Subcutaneous abdominal adipose tissue (tissue), 5 donors: ENCODE results near the gene ABCC3.
"Not testable (repeated sequence)": the region's sequence is repeated elsewhere in the genome, so short reads cannot be mapped to it uniquely, and the experiment has no call there.

Experiments used
- H3K27ac ChIP-seq: one replicate; pipeline ENCODE4 v1.7.0; 2013; ENCODE audit warnings: low read depth, mild to moderate bottlenecking, inconsistent platforms, low read length, moderate library complexity
- H3K27me3 ChIP-seq, 5 donors: one replicate each; pipeline ENCODE4 v1.7.0; 2013; ENCODE audit warnings: low read length in 5 of 5, inconsistent platforms in 1 of 5; ENCODE audit not compliant: control insufficient read depth in 5 of 5, insufficient read depth in 4 of 5
- H3K36me3 ChIP-seq, 5 donors: one replicate each; pipeline ENCODE4 v1.7.0; 2013; ENCODE audit warnings: low read length in 5 of 5; ENCODE audit not compliant: control insufficient read depth in 5 of 5, insufficient read depth in 5 of 5
- H3K4me1 ChIP-seq, 5 donors: one replicate each; pipeline ENCODE4 v1.7.0; 2013; ENCODE audit warnings: low read length in 5 of 5, mild to moderate bottlenecking in 3 of 5, moderate library complexity in 1 of 5; ENCODE audit not compliant: control insufficient read depth in 5 of 5, insufficient read depth in 5 of 5
- H3K4me3 ChIP-seq, 5 donors: one replicate each; pipeline ENCODE4 v1.7.0; 2013; ENCODE audit warnings: low read length in 5 of 5, low read depth in 1 of 5
- H3K9ac ChIP-seq, 5 donors: one replicate each; pipeline ENCODE4 v1.7.0; 2013; ENCODE audit warnings: low read length in 5 of 5, mild to moderate bottlenecking in 4 of 5, moderate library complexity in 3 of 5
- H3K9me3 ChIP-seq, 5 donors: one replicate each; pipeline ENCODE4 v1.7.0; 2013; ENCODE audit warnings: low read length in 5 of 5; ENCODE audit not compliant: control insufficient read depth in 5 of 5
- donor health status: healthy.
- donor health status: healthy.
- donor health status: healthy.
- donor health status: healthy.
- donor health status: healthy.

The ABCC3 gene

DNA sequence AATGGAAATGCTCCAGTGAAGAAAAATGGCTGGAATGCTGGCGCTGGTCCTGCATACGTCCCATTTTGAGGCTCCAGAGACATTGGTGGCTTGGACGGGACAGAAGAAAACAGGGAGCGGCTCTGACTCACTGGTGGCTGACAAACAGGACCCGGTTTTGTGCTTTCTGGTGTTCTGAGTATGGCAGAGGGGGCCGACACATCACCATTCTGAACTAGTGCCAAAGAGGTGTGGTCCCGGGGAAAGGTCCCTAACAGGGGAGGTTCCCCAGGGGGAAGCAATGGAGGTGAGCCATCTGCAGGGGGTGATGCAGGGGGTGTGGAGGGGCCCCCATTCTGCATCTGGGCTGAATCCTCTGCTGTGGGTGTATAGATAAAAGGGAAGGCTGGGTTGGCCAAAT is 64.7 kb downstream of the ABCC3 start:
- H3K4me3 ChIP-seq: no peak overlapping the region
- H3K9me3 ChIP-seq: no peaks in the 10 kb centered on the region
- no peak overlapping the region for H3K9ac ChIP-seq
- no peak overlapping the region for H3K27ac ChIP-seq
- peaks cover 0 to 13% (median 12%) of the 10 kb centered on the region in 5 donors for H3K4me1 ChIP-seq
- H3K27me3 ChIP-seq: no peaks in the 10 kb centered on the region
- peaks cover 33 to 72% (median 62%) of the 10 kb centered on the region in 5 donors for H3K36me3 ChIP-seq

DNA sequence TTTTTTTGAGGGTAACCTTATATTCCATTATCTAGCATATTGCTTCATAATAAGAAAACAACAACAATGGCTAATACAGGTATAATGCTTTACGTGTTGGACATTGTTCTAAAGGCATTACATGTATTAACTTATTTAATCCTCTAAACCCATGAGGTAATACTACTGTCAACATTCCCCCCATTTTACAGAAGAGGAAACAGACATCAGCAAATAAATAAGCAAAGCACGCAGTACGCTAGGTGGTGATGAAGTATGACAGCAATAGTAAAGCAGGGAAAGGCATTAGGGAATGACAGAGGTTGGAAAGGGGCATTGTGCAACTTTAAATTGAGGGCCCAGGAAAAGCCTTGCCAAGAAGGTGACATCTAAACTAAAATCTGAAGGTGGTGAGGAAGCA is 68.5 kb downstream of the ABCC3 start:
- Histone ChIP-seq H3K27me3 (no peaks in the 10 kb centered on the region), H3K36me3 (peaks cover 11 to 44% (median 34%) of the 10 kb centered on the region in 5 donors), H3K4me3 (no peak overlapping the region), H3K4me1 (peaks cover 0 to 32% (median 28%) of the 10 kb centered on the region in 5 donors), H3K9ac (no peak overlapping the region), H3K27ac (no peak overlapping the region), H3K9me3 (no peaks in the 10 kb centered on the region)

DNA sequence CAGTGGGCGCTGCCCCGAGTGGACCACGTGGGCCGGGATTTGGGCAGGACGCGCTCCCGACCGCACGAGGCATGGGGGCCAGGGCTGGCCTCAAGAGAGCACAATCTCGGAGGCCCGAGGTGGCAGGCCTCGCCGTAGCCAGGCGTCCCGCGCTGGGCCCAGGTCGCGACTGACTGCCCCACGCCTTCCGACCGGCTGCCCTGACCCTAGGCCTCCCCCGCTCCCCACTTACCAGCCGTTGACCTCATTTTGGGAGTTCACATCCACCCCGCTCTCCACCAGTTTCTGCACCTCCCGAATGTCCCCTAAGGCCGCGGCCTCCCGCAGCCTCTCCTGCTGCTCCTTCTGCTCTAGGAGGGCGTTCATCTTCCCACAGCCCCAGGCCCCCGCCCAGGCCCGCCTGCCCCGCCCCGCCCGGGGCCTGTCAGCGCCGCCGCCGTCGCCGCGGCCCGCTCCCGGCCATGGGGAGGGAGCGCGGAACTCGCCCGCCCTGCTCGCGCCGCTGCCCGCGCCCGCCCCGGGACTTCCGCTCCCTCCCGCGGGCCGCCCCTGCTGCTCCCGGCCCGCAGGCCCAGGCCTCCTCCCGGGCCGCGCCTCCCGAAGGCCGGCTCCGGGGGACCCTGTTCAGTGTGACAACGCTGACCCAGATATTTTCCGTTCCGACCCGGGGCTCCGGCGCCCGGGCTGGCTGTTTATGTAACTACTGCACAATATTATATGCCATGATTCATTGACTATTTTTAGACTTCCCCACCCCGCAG is 72.8 kb downstream of the ABCC3 start, which contains the start of gene ANKRD40:
TSS of gene ANKRD40 (minus strand) at position 626 of the 761 bp plus-strand sequence. CDS start at position 366, 260 bp downstream.
- Histone ChIP-seq H3K27ac (peak within 1 kb of the TSS; percentile 98), H3K27me3 (no peaks in the 10 kb centered on the region), H3K9ac (peak within 1 kb of the TSS; percentile 85 to 98 (median 97)), H3K36me3 (peaks cover 0 to 20% (median 5%) of the 10 kb centered on the region in 5 donors), H3K9me3 (no peaks in the 10 kb centered on the region), H3K4me1 (peaks cover 6 to 45% (median 41%) of the 10 kb centered on the region in 5 donors), H3K4me3 (peak within 1 kb of the TSS; percentile 60 to 89 (median 77))

DNA sequence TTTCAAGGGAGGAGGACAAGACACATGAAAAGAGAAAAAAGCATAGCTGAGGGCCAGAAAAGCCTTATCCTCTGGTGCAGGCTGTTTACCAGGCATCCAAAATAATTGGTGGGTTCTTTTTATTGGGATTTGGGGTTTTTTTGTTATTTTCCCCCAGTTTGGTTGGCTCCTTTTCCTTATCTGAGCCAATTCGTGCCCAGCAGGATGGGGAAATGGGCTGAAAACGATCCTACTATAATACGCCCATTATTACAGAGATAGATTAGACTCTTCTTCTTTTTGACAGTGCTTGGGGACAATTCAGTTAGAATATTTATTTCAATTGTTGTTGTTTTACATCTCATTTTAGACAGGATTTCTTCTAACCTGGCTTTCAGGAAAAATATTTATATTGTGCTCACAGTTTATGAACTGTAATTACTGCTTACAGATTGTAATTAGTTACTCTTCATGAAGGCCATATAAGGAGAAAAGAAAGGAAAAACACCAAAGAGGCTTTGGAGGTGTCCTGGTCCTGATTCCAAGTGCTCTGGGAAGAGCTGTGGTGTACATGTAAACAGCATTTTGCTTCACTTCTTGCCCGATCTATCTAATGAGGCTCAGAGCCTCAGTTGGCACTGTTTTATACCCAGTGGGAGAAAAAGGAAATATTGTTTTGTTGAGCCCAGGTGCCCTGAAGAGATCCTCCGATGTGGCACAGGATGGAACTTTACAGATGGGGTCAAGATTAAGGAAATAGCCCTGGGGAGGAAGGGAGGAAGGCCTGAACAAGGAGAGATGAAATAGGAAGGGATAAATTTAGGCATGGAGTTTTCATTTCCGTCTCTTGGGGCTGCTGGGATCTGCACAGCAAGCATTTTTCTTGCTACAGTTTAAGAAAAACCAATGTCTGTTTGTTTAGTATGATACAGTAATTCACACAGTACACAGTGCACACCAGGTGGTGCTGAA is 73.6 kb downstream of the ABCC3 start:
- peaks cover 6 to 40% (median 39%) of the 10 kb centered on the region in 5 donors for H3K4me1 ChIP-seq
- H3K27ac ChIP-seq: peak overlapping the region; percentile 98
- peak overlapping the region; percentile 60 to 89 (median 77) for H3K4me3 ChIP-seq

DNA sequence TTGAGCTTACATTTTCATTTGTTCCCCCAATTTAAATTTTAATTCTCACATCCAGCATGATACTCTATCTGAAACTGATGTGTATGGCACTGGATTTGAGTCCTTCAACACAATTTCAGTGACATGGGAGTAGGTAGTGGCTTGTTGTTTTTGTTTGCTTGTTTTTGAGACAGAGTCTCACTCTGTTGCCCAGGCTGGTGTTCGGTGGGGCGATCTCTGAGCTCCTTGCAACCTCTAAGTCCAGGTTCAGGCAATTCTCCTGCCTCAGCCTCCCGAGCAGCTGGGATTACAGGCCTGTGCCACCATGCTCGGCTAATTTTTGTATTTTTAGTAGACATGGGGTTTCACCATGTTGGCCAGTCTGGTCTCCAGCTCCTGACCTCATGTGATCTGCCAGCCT is 74.4 kb downstream of the ABCC3 start:
- Histone ChIP-seq H3K9ac (peak overlapping the region; percentile 25 to 98 (median 93)), H3K27ac (peak overlapping the region; percentile 98), H3K4me1 (peaks cover 6 to 33% (median 31%) of the 10 kb centered on the region in 5 donors), H3K4me3 (peak overlapping the region in 3 of 5 donors; percentile 60 to 89 (median 84)), H3K36me3 (peaks cover 0 to 13% (median 2%) of the 10 kb centered on the region in 5 donors)
- not testable (repeated sequence) for H3K27me3 ChIP-seq, H3K9me3 ChIP-seq

More for the DNA sequence above, 73.6 kb downstream of the ABCC3 start:
- peaks cover 0 to 18% (median 5%) of the 10 kb centered on the region in 5 donors for H3K36me3 ChIP-seq
- no peaks in the 10 kb centered on the region for H3K27me3 ChIP-seq
- no peaks in the 10 kb centered on the region for H3K9me3 ChIP-seq
- peak overlapping the region; percentile 74 to 98 (median 93) for H3K9ac ChIP-seq

DNA sequence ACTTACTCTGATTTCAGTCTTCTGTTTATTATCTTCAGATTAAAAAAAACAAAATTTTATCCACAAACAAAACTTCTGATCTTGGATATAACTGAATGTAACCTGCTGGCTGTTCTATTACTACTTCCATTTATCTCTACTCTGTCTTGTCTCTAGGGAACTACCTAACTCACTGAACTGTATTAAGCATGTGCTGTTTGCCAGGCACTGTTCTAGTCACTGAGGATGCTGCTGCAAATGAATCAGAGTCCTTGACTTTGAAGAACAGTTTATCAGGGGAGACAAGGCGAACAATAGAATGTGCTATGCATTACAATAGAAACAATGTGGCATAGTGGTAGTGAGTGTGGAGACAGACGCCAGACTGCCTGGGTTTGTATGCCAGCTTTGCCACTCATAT is 75.3 kb downstream of the ABCC3 start:
- Histone ChIP-seq H3K9ac (no peak overlapping the region), H3K4me3 (no peak overlapping the region), H3K9me3 (no peaks in the 10 kb centered on the region), H3K36me3 (peaks cover 0 to 5% (median 0%) of the 10 kb centered on the region in 5 donors), H3K27me3 (no peaks in the 10 kb centered on the region), H3K4me1 (peaks cover 6 to 33% (median 31%) of the 10 kb centered on the region in 5 donors), H3K27ac (no peak overlapping the region)

DNA sequence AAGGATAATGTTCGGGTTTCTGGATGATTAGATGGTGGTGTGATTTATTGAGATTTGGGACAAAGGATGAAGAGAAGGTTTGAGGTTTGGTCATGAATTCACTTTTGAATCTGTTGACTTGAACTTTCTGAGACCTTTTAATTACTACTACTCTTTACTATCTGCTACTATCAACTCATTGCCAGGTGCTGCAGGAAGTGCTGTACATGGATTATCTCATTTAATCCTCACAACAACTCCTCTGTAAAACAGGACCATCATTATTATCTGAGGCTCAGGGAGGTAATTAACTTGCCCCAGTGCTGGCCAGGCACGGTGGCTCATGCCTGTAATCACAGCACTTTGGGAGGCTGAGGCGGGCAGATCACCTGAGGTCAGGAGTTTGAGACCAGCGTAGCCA is 76.0 kb downstream of the ABCC3 start:
- Histone ChIP-seq H3K4me3 (no peak overlapping the region), H3K27me3 (no peaks in the 10 kb centered on the region), H3K36me3 (peaks cover 0 to 3% (median 0%) of the 10 kb centered on the region in 5 donors), H3K4me1 (peaks cover 6 to 33% (median 29%) of the 10 kb centered on the region in 5 donors), H3K9me3 (no peaks in the 10 kb centered on the region), H3K9ac (no peak overlapping the region), H3K27ac (no peak overlapping the region)

DNA sequence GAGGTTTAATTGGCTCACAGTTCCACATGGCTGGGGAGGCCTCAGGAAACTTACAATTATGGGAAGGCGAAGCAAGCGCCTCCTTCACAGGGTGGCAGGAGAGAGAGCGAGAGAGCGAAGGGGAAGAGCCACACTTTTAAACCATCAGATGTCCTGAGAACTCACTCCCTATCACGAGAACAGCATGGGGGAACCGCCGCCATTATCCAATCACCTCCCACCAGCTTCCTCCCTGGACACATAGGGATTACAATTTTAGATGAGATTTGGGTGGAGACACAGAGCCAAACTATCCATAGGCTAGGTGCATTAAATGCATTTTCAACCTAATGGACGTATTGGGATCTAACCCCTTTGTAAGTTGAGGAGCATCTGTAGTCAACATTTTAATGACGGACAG is 78.0 kb downstream of the ABCC3 start:
- H3K9ac ChIP-seq: no peak overlapping the region
- no peak overlapping the region for H3K4me3 ChIP-seq
- H3K4me1 ChIP-seq: peaks cover 6 to 19% (median 14%) of the 10 kb centered on the region in 5 donors
- H3K9me3 ChIP-seq: no peaks in the 10 kb centered on the region
- H3K27me3 ChIP-seq: no peaks in the 10 kb centered on the region
- no peak overlapping the region for H3K27ac ChIP-seq
- no peaks in the 10 kb centered on the region for H3K36me3 ChIP-seq

DNA sequence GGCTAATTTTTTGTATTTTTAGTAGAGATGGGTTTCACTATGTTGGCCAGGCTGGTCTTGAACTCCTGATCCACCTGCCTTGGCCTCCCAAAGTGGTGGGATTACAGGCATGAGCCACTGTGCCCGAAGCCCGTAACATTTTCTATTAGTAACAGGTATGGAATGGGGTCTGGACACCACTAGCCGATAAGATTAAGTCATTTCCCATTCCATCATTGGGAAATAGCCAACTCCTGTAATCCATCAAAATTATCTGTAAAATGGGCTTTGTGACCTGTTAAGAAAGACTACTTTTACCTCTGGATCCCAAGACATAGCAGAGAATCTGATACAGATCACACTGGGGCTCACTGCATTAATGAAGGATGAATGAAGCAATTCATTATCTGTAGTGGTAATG is 80.8 kb downstream of the ABCC3 start:
- H3K27me3 ChIP-seq: no peaks in the 10 kb centered on the region
- H3K4me1 ChIP-seq: peaks cover 0 to 9% (median 8%) of the 10 kb centered on the region in 5 donors
- no peak overlapping the region for H3K27ac ChIP-seq
- no peak overlapping the region for H3K4me3 ChIP-seq
- H3K9ac ChIP-seq: no peak overlapping the region
- H3K9me3 ChIP-seq: no peaks in the 10 kb centered on the region
- no peaks in the 10 kb centered on the region for H3K36me3 ChIP-seq
